GM12892 (cell line): ENCODE measurements around the gene NDOR1.

Source experiments
- POLR2A ChIP-seq: IDR thresholded peaks from 2 replicates; pipeline ENCODE4 v1.6.1; 2011; ENCODE audit warnings: low read depth, low read length, control low read depth
- POLR2AphosphoS5 ChIP-seq: IDR thresholded peaks from 2 replicates; pipeline ENCODE4 v1.6.1; 2011; ENCODE audit warnings: low read depth, low read length, control low read depth
- TAF1 ChIP-seq: IDR thresholded peaks from 2 replicates; pipeline ENCODE4 v1.6.1; 2011; ENCODE audit warnings: low read depth, mild to moderate bottlenecking, control low read depth, low read length, borderline replicate concordance

- TF ChIP-seq POLR2AphosphoS5 (no peak), POLR2A (no peak), TAF1 (no peak)
Observed at GRCh38 chr9:137161558-137162486, 43.7 kb upstream of the NDOR1 start.
